HEK293 (cell line): Measurements from ENCODE around the gene TTC9B.

ENCODE experiments used
- CTCF ChIA-PET: fragments of 350-600 bp; formaldehyde crosslinking; extraction: SDS; loops from one replicate; lab custom pipeline; 2021; ENCODE audit warnings: antibody characterized with exemption; lab: Yijun Ruan, JAX
- POLR2A ChIA-PET: fragments of 300-600 bp; formaldehyde crosslinking; extraction: SDS; loops from one replicate; lab custom pipeline; 2020; ENCODE audit warnings: antibody characterized with exemption, inconsistent platforms; lab: Yijun Ruan, JAX
- H3K27ac ChIP-seq: fragments of 200-500 bp; sonication (Bioruptor generic); 2 replicates; pipeline ENCODE4 v1.5.1; 2014; ENCODE audit warnings: low read depth, low read length, control low read depth, inconsistent platforms; ENCODE audit errors: extremely low read depth
- H3K36me3 ChIP-seq, 2 experiments: fragments of 200-500 bp in 1 of 2; sonication (Bioruptor generic) in 1 of 2; 1 replicate in 1 of 2; 2 replicates in 1 of 2; pipeline ENCODE4 v1.5.1; 2014 to 2017; ENCODE audit warnings: inconsistent platforms in 2 of 2, low read length in 2 of 2; ENCODE audit not compliant: control insufficient read depth in 2 of 2, insufficient read depth in 1 of 2
- H3K4me1 ChIP-seq: fragments of 200-500 bp; sonication (Bioruptor generic); 2 replicates; pipeline ENCODE4 v1.5.1; 2014; ENCODE audit warnings: mild to moderate bottlenecking, low read length, inconsistent platforms; ENCODE audit not compliant: control insufficient read depth, insufficient read depth
- H3K4me3 ChIP-seq: 2 replicates; pipeline ENCODE4 v1.5.1; 2011; ENCODE audit warnings: low read depth, mild to moderate bottlenecking, control low read depth, low read length, moderate library complexity
- H3K9me3 ChIP-seq: fragments of 200-500 bp; sonication (Bioruptor generic); 2 replicates; pipeline ENCODE4 v1.5.1; 2014; ENCODE audit warnings: low read depth, low read length, inconsistent platforms; ENCODE audit not compliant: control insufficient read depth, insufficient read depth
- KLF7 ChIP-seq: fragments of 450-650 bp; formaldehyde crosslinking; IDR thresholded peaks from 2 replicates; pipeline ENCODE4 v1.5.1; 2016; ENCODE audit warnings: missing biosample characterization, missing genetic modification characterization, borderline replicate concordance
- TCF7L2 ChIP-seq: IDR thresholded peaks from 2 replicates; pipeline ENCODE4 v1.6.1; 2011; ENCODE audit warnings: low read depth, mild to moderate bottlenecking, inconsistent platforms, low read length, moderate library complexity, borderline replicate concordance
- ZBTB17 ChIP-seq: fragments of 450-650 bp; formaldehyde crosslinking; IDR thresholded peaks from 2 replicates; pipeline ENCODE4 v1.5.1; 2016; ENCODE audit warnings: missing biosample characterization, missing genetic modification characterization
- ZBTB7A ChIP-seq: fragments of 450-650 bp; formaldehyde crosslinking; IDR thresholded peaks from 2 replicates; pipeline ENCODE4 v1.5.1; 2016; ENCODE audit warnings: low read depth, missing biosample characterization, missing genetic modification characterization
- ZFP69B ChIP-seq: fragments of 450-650 bp; formaldehyde crosslinking; IDR thresholded peaks from 2 replicates; pipeline ENCODE4 v1.5.1; 2016; ENCODE audit warnings: missing biosample characterization, missing genetic modification characterization
- ZNF121 ChIP-seq: fragments of 450-650 bp; formaldehyde crosslinking; IDR thresholded peaks from 2 replicates; pipeline ENCODE4 v1.5.1; 2016; ENCODE audit warnings: missing biosample characterization, missing genetic modification characterization
- ZNF155 ChIP-seq: fragments of 450-650 bp; formaldehyde crosslinking; IDR thresholded peaks from 2 replicates; pipeline ENCODE4 v1.5.1; 2016; ENCODE audit warnings: missing biosample characterization, missing genetic modification characterization
- ZNF23 ChIP-seq: fragments of 450-650 bp; formaldehyde crosslinking; IDR thresholded peaks from 2 replicates; pipeline ENCODE4 v1.5.1; 2016; ENCODE audit warnings: missing biosample characterization, missing genetic modification characterization, borderline replicate concordance
- ZNF37A ChIP-seq: fragments of 450-650 bp; IDR thresholded peaks from 2 replicates; pipeline ENCODE4 v1.5.1; 2018; ENCODE audit warnings: missing biosample characterization, missing genetic modification characterization
- ZNF416 ChIP-seq: fragments of 450-650 bp; formaldehyde crosslinking; IDR thresholded peaks from 2 replicates; pipeline ENCODE4 v1.5.1; 2016; ENCODE audit warnings: missing biosample characterization, missing genetic modification characterization
- ZNF530 ChIP-seq: fragments of 450-650 bp; formaldehyde crosslinking; IDR thresholded peaks from 2 replicates; pipeline ENCODE4 v1.5.1; 2016; ENCODE audit warnings: low read depth, missing biosample characterization, missing genetic modification characterization
- ZNF571 ChIP-seq: fragments of 450-650 bp; formaldehyde crosslinking; IDR thresholded peaks from 2 replicates; pipeline ENCODE4 v1.5.0; 2017; ENCODE audit warnings: missing biosample characterization, missing genetic modification characterization
- ZNF585B ChIP-seq: fragments of 450-650 bp; formaldehyde crosslinking; IDR thresholded peaks from 2 replicates; pipeline ENCODE4 v1.5.1; 2016; ENCODE audit warnings: missing biosample characterization, missing genetic modification characterization
- ZNF677 ChIP-seq: fragments of 450-650 bp; IDR thresholded peaks from 2 replicates; pipeline ENCODE4 v1.5.0; 2018; ENCODE audit warnings: missing biosample characterization, mild to moderate bottlenecking, missing genetic modification characterization, moderate library complexity
- ZNF776 ChIP-seq: fragments of 450-650 bp; formaldehyde crosslinking; IDR thresholded peaks from 2 replicates; pipeline ENCODE4 v1.5.0; 2017; ENCODE audit warnings: missing biosample characterization, missing genetic modification characterization, borderline replicate concordance
- ZNF830 ChIP-seq: fragments of 450-650 bp; IDR thresholded peaks from 2 replicates; pipeline ENCODE4 v1.5.0; 2018; ENCODE audit warnings: missing biosample characterization, missing genetic modification characterization, low read depth, mild to moderate bottlenecking, moderate library complexity
- ZSCAN30 ChIP-seq: fragments of 450-650 bp; IDR thresholded peaks from 2 replicates; pipeline ENCODE4 v1.5.1; 2018; ENCODE audit warnings: missing biosample characterization, mild to moderate bottlenecking, missing genetic modification characterization, moderate library complexity
- TF ChIP-seq, protein P1 (sequence below): fragments of 450-650 bp; formaldehyde crosslinking; IDR thresholded peaks from 2 replicates; pipeline ENCODE4 v1.5.1; 2016; ENCODE audit warnings: missing biosample characterization, missing genetic modification characterization
- TF ChIP-seq, protein P2 (sequence below): fragments of 450-650 bp; formaldehyde crosslinking; IDR thresholded peaks from 2 replicates; pipeline ENCODE4 v1.5.1; 2017; ENCODE audit warnings: missing biosample characterization, missing genetic modification characterization

Gene TTC9B

DNA sequence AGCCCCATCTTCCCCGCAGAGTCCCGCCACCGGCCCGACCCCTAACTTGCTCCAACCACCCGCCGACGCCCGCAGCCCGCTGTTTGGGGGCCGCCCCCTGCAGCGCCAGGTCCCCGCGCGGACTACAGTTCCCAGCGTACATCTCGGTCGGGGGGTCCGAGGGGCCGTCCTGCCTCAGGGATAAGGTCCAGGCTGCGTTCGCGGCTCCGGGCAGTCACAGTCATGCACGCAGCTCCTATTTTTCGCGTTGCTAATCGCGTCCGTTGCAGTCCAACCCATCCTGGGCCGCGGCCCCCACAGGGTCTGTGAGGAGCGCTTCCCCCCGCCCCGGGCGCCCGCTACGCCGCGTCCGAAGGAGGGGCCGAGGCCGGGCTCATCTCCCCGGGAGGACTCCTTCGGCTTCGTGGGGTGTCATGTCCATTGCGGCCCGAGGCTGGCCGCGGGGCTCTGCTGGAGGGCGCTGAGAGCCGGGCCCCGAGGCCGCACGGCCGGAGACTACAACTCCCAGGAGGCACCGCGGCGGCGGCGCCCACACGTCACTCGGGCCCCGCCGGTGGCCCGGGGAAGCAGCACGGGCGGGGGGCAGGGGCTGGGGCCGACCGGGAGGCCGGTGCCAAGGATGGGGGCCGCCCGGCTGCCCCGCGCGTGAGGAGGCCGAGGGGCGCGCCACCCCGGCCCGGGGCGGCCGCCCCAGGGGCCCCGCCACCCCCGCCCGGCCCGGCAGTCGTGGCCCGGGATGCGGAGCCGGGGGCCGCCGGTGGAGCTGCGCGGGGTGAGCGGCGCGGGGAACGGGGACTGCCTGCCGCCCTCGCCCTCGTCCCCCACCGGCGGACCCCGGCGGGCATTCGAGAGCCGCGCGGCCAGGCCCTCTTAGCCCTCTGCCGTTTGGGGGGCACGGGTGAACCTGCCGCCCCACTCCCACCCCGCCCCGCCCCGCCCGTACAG, 27.0 kb downstream of the TTC9B start, which contains the start of gene MAP3K10 (continued):
- TF ChIP-seq, protein P1, sequence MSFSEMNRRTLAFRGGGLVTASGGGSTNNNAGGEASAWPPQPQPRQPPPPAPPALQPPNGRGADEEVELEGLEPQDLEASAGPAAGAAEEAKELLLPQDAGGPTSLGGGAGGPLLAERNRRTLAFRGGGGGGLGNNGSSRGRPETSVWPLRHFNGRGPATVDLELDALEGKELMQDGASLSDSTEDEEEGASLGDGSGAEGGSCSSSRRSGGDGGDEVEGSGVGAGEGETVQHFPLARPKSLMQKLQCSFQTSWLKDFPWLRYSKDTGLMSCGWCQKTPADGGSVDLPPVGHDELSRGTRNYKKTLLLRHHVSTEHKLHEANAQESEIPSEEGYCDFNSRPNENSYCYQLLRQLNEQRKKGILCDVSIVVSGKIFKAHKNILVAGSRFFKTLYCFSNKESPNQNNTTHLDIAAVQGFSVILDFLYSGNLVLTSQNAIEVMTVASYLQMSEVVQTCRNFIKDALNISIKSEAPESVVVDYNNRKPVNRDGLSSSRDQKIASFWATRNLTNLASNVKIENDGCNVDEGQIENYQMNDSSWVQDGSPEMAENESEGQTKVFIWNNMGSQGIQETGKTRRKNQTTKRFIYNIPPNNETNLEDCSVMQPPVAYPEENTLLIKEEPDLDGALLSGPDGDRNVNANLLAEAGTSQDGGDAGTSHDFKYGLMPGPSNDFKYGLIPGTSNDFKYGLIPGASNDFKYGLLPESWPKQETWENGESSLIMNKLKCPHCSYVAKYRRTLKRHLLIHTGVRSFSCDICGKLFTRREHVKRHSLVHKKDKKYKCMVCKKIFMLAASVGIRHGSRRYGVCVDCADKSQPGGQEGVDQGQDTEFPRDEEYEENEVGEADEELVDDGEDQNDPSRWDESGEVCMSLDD: peak; percentile 100
- TF ChIP-seq TCF7L2 (no peak), ZNF416 (tag by site-specific recombination) (no peak), KLF7 (no peak), ZNF776 (no peak), ZNF37A (tag by site-specific recombination) (0 out of 2 replicates have a peak, but pooled peaks have one; percentile 37), ZNF530 (tag by site-specific recombination) (no peak), ZNF677 (tag by site-specific recombination) (0 out of 2 replicates have a peak, but pooled peaks have one; percentile 46), ZNF830 (tag by site-specific recombination) (no peak)

DNA sequence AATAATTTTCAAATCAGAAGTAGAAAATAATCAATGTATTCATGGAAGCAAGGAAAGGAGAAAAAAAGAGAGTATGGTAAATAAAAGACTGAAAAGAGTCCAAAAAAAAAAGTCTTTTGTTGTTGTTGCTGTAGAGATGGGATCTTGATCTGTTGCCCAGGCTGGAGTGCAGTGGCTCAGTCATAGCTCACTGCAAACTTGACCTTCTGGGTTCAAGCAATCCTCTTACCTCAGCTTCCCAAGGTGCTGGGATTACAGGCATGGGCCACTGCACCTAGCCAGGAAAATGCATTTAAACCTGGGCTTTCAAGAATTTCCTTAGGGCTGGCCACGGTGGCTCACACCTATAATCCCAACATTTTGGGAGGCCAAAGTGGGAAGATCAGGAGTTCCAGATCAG, 33.9 kb downstream of the TTC9B start:
- CTCF ChIA-PET: interaction anchor here (0.6 to 7.3 kb wide), 6 partner anchors 10 to 417 kb away, joined by 3 to 37 read pairs (median 4); no protein-coding TSS in a partner anchor
- H3K4me3 ChIP-seq: no peak overlapping the region
- no peaks in the 10 kb centered on the region for H3K9me3 ChIP-seq
- H3K36me3 ChIP-seq: peaks cover 0 to 6% of the 10 kb centered on the region in 2 experiments; a peak in 1 of 3 replicates
- H3K27ac ChIP-seq: no peak overlapping the region
- POLR2A ChIA-PET: no interaction called here
- TF ChIP-seq ZNF23 (tag by site-specific recombination) (no peak), ZNF155 (no peak), ZFP69B (tag by site-specific recombination) (no peak), ZNF121 (tag by site-specific recombination) (peak; percentile 71), ZBTB7A (tag by site-specific recombination) (no peak)
- no peaks in the 10 kb centered on the region for H3K4me1 ChIP-seq

DNA sequence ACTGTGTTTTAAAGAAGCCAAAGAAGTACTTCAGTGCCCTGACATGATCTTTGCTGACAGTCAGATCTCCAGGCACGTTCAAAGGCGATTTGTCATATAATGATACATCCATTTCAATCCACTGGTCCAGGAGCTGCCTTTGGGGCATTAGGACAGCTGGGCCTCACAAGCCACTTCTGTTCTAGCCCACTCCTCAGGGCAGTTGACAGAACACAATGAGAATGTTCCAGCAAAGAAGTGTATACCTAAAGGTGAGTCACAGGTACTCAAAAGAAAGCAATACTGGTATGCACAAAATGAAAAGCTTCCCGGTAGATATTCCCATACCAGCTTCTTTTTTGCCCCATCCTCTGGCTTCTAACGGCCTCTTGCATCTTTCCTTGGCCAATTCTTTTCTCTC, 39.4 kb downstream of the TTC9B start:
- CTCF ChIA-PET: interaction anchor here (0.8 to 7.8 kb wide), 3 partner anchors 12 to 127 kb away, joined by 3 to 77 read pairs (median 4); no protein-coding TSS in a partner anchor
- POLR2A ChIA-PET: interaction anchor here (2.4 kb wide), 1 partner anchor 13 kb away, joined by 6 read pairs; no protein-coding TSS in a partner anchor
- H3K9me3 ChIP-seq: no peaks in the 10 kb centered on the region; the same call in 1 of the 2 replicates

More for the DNA sequence above, 39.4 kb downstream of the TTC9B start:
- H3K27ac ChIP-seq: no peak overlapping the region
- no peaks in the 10 kb centered on the region for H3K4me1 ChIP-seq
- H3K36me3 ChIP-seq: no peaks in the 10 kb centered on the region; a peak in 1 of 3 replicates
- no peak overlapping the region for H3K4me3 ChIP-seq
- TF ChIP-seq ZNF585B (tag by site-specific recombination) (no peak), ZBTB17 (no peak), ZNF571 (no peak), ZSCAN30 (tag by site-specific recombination) (no peak)
- TF ChIP-seq, protein P2, sequence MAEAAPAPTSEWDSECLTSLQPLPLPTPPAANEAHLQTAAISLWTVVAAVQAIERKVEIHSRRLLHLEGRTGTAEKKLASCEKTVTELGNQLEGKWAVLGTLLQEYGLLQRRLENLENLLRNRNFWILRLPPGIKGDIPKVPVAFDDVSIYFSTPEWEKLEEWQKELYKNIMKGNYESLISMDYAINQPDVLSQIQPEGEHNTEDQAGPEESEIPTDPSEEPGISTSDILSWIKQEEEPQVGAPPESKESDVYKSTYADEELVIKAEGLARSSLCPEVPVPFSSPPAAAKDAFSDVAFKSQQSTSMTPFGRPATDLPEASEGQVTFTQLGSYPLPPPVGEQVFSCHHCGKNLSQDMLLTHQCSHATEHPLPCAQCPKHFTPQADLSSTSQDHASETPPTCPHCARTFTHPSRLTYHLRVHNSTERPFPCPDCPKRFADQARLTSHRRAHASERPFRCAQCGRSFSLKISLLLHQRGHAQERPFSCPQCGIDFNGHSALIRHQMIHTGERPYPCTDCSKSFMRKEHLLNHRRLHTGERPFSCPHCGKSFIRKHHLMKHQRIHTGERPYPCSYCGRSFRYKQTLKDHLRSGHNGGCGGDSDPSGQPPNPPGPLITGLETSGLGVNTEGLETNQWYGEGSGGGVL (tag by site-specific recombination): no peak
- TF ChIP-seq, protein P1: no peak
